HG02588 (cell line): ENCODE results near the gene IFNA2.
"Not testable (repeated sequence)": the region's sequence is repeated elsewhere in the genome, so short reads cannot be mapped to it uniquely, and the experiment has no call there.

ENCODE experiments used
- ATAC-seq: cut with Tn5 transposase; IDR thresholded peaks from one replicate; pipeline ENCODE4 v1.9.1; 2021; ENCODE audit warnings: mild to moderate bottlenecking, moderate library complexity; ENCODE audit not compliant: unreplicated experiment

IFNA2 gene

DNA sequence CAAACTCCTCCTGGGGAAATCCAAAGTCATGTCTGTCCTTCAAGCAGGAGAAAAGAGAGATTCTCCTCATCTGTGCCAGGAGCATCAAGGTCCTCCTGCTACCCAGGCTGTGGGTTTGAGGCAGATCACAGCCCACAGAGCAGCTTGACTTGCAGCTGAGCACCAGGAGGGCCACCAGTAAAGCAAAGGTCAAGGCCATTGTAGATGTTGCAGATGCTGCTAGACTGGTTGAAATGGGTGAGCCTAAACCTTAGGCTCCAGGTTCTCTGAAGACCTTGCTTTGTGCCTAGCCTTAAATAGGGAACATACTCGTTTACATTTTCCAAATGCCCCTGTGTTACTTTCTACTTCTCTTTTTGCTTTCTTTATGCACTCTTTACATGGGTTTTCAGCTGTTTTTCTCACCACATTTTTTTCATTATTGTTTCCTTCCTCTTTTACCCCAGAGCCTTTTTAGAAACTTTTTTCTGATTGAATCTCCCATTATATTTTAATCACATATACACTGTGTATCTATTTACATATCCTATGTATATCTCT is at the start of gene IFNA2:
IFNA2 (minus strand) TSS at position 268 of the 540 bp plus-strand sequence; CDS start at position 199, 69 bp downstream.
- ATAC-seq, result no peak

DNA sequence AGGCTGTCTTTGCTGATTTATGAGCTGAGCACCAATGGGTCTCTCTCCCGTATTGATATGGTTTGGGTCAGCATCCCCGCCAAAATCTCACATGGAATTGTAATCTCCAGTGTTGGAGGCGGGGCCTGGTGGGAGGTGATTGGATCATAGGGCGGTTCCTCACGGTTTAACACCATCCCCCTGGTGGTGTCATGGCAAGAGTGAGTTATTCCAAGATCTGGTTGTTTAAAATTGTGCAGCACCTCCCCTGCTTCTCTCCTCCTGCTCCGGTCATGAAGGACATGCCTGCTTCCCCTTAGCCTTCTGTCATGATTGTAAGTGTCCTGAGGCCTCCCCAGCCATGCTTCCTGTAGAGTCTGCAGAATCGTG is 49.8 kb upstream of the IFNA2 start:
- not testable (repeated sequence) for ATAC-seq

DNA sequence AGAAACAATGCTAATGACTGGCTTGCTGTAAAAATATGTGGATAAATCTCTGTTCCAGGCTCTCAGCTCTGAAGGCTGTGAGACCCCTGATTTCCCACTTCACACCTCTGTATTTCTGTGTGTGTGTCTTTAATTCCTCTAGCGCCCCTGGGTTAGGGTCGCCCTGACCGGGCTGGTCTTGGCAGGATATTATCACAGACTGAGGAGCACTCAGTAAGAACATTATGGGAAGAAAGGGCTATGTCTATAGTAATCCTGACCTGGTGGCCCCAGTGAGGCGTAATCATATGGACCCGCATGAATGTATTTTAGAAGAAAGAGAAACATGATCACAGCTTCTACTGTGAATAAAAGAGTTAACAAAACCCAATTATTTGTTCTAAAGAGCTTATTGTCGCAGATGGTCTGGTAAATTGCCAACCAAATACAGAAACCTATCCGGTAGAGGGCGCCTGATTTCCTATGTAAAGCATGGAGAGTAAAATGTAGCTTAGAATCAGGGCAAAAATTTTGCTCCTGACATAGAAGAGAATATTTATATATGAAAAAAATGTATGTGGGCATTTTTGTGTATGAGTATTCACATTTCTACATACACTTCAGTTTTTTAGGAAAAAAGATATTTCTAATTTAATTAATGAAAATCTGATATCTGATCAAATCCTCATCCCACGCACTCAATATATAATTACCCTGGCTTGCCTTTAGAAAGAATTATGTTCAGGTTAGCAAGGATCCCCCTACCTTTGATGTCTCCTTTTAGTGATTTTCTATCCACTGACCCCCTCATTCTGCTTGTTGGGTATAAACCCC is 49.2 kb upstream of the IFNA2 start:
- ATAC-seq, result no peak

DNA sequence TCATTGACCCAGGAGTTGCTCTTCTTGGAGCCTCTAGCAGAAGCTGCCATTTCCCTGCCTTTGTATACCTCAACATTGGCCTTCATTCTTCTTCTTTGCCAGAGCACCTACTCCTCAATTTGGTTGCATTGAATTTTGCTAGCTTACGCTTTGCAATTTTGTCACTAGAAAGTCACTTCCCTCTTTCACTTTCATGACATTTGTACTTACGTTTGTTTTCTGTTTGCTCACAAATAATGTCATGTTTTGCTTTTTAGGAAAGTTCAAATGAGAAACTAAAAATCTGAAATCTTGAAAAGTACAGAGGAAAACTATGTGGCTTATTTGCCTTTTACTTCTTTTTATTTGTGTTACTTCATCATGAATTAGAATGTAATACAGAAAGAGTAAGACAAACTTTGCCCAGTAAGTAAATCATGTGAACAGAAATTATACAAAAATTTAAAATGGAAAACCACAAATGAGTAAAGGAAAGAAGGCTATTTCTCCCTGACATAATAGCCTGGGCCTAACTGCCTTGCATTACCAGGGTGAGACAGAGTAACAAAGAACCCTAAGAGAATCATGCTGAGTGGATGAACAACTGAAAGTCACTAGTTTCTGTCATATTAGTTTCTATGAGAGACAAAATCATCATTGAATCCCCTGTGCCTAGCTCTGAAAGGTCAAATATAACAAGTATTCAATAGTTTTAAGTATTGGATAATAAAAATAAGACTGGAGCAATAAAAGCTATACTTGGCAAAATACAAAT is 47.7 kb upstream of the IFNA2 start:
- peak; percentile 57 for ATAC-seq

DNA sequence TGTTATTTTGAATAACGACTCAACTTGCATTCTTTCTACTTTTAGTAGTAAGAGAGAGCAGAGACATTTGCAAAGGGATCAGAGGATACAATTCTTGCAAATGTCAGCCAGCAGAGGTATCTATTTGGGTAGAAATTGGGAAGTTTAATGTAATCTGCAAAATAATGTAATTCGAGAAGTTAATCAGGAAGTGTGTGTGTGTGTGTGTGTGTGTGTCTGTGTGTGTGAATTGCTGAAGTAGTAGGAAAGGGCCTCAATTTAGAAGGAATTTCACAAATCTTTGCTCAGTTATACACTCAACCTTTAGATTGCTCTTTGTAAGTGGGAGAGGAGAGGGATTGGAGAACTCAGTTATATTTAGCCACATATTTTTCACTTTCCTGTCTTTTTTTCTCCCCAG is 44.0 kb upstream of the IFNA2 start:
- no peak for ATAC-seq

DNA sequence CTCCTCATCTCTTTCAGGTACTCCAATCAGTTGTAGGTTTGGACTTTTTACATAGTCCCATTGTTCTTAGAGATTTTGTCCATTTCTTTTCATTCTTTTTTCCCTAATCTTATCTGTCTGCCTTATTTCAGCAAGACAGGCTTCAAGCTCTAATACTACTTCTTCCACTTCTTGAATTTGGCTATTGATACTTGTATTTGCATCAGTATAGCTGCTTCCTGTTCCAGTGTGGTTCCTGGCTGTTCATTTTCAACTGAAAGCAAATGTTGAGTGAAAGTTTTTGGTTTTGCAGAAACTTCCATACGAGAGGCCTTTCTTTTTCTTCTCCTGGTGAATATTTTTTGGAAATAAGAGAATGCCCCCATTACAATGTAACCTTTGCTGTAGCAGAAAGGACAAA is 43.0 kb upstream of the IFNA2 start:
- no peak for ATAC-seq

DNA sequence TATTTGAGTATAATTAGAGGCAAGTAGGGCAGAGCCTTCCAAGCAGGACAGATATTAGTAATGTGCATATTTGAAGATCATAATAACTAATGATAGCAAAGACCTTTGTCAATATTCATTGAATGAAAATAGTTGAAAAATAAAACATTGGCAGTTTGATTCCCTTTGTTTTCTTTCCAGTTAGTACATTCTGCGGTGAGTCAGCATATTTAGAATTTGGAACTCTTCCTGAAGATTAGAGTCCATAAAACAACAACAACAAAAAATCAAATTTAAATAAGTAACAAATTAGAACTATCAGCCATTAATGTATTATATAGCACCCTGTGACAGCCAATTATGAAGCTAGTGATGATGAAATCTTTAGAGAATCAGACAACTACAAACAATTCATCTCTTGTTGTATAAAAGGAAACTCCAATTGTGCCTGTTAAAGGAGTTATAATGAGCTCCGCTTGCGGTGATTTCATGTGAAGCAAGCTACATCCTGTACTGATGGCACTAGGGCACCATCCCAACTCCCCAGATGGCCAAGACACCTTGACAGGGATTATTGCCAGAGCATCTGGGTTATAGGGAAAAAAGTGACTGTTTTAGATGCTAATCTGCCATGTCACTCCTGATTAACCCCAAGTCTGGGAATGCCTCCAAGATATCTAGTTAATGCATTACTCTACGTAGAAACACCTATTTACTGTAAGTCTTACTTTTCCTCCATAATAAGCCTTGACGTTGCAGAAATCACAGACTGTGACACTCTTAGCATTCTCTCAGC is 30.5 kb upstream of the IFNA2 start:
- no peak for ATAC-seq

DNA sequence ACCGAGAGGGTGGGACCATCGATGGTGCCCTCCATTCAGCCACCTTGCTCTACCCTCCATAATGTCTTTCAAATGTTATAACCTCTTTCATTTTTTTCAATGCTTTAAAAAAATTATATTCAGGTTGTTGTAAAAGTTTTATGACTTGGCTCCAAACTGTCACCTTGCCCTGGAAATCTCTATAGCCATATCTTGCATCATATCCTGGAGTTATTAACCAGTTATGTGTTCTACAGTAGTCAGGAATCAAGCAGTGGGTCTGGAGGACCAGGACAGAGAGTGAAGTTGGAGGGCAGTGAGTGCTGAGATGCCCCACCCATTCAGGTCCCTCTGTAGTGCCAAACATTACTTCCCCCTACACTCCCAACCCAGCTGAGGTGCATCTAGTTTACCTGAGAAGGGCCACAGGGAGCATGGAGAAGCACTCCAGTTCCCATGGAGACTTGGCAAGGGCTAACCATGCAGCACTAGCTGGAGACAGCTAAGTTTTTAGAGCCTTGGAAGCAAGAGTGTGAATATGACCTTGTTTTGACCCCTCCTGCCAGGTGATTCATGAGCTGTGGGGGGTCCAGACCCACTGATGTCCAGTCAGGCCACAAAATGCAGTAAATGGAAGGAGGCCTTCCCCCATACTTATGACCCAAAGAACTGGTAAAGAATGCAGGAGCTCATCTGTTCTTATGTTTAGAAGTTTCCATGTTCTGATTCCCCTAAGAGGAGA is 29.2 kb upstream of the IFNA2 start:
- ATAC-seq, result no peak

DNA sequence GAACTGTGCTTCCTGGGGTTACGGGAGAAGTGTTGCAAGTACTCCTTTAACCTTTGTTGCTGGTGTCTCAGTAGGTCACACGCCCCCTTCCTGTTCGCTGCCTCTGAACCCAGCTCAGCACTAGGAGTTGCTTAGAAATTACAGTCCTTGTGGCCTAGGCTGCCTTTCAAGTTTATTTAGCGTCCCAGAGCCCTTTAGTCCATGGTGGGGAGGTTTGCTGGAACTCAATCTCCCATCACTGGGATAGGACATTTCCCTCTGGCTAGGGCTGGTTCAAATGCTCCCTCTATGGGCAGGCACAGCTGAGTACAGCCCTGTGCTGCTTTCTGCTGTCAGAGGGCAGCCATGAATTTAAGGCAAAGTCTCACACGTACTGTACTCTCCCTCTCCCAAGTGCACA is 28.4 kb upstream of the IFNA2 start:
- ATAC-seq, result no peak

DNA sequence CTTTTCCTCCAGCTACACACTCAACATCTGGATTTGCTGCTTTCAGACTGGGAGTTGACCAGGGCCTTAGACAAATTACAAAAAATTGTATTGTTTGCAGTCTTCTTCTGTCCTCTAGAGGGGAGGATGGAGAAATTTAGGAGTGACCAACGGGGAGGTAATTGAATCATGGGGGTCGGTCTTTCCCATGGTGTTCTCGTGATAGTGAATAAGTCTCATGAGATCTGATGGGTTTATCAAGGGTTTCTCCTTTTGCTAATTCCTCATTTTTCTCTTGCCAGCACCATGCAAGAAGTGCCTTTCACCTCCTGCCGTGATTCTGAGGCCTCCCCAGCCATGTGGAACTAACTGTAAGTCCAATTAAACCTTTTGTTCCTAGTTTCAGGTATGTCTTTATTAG is 28.0 kb upstream of the IFNA2 start:
- ATAC-seq, result no peak

DNA sequence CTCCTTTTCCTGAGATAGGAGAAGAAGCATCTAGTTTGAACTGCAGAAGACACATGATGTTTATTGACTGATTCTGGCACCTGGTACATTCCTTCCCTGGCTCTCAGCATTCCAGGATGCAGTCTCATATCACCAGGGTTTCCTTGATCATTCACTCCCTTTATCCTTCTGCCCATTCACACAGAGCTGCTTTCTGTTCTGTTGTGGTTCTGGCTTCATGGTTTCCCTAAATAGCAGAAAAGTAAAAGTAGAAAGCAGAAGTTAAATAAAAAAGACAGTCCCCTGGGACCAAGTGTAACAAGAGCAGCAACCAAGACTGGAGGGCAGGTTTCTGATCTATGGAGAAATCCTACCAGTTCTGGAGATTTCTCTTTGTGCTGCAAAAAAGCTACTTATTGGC is 26.9 kb upstream of the IFNA2 start:
- no peak for ATAC-seq

DNA sequence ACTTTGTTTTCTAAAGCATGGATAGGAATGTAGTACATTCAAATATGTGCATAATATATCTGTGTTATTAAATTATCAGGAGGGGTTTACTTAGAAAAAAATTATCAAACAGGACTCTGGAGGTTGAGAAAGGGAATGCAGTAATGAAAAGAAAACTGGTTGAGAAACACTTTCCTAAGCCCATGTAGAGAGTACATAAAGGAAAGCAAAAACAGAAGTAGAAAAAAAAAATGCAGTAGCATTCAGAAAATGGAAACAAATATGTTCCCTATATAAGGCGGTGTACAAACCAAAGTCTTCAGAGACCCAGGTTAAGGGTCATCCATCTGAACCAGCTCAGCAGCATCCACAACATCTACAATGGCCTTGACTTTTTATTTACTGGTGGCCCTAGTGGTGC is 23.6 kb upstream of the IFNA2 start, which contains the start of gene IFNA8:
IFNA8 (plus strand) TSS at position 301 of the 400 bp plus-strand sequence; CDS start at position 361, 60 bp downstream.
- no peak for ATAC-seq

DNA sequence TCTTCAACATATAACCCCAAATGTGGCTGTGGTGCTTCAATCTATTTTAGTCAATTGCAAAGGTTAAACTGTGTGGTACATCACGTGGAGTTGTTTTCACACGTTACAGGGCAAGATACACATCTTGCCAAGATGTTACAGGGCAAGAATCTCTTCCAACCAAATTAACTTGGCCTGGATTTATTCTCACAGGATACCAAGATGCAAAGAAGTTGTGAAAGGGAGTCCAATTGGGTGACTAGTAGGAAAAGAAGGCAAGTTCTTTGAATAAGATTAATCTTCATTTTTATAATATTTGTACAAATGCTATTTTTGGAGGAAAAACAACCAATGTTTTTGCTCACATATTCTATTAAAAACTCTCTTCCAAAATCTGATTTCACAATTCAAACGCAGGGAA is 18.9 kb upstream of the IFNA2 start:
- no peak for ATAC-seq

DNA sequence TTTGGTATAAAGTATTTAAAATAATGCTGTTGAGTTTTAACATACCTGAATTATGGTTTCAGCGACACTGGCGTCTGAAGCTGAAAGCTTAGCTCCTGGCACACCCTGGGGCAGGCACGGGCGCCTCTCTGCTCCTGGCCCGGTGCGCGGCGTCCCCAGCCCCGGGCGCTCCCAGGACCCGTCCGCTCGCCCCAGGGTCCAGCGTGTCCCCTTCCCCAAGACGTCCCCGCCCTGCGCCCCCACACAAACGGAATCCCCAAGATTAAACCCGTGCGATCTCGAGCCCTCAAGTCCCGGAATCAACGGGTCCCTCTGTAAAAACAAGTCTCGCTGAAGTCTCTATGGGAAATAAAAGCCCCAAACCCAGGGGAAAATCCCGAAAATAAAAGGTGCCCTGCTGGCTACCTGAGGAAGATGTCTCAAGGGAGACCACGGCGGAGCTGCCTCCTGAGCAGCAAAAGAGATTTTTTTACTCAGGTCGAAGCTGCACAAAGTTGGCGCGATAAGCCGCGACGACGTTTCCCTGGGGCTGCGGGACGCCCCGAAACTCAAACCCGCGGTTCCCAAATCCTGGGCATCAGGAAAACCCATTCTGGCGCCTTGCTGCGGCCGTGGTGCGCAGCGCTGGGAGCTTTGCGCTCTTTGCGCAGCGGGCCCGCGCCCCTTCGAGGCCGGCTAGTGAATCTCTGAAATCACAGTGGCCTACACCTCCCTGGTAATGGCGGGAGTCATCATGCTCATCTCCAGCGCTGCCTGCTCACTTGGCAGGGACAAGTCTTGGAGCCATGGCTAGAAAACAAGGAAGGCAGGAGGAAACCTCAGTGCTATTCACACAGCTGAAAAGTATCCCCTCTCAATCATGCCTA is 17.4 kb upstream of the IFNA2 start:
- peak; percentile 40 for ATAC-seq

DNA sequence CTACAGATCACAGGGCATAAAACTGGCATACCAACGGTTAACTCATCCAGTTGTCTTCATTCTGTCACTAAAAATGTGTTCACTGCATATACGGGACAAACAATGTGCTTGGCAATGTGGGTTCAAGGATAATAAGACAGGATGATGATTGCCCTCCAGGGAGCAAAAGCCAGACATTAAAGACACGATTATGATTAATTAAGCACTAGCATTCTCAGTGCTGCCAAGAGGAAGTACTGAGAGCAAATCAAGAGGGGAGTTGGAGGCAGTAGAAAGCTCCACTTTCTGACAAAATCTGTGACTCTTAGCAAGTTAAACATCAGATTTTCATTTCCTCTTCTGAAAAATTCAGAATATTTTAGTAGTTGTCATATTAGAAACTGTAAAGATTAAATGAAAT is 14.8 kb upstream of the IFNA2 start:
- ATAC-seq, result no peak

DNA sequence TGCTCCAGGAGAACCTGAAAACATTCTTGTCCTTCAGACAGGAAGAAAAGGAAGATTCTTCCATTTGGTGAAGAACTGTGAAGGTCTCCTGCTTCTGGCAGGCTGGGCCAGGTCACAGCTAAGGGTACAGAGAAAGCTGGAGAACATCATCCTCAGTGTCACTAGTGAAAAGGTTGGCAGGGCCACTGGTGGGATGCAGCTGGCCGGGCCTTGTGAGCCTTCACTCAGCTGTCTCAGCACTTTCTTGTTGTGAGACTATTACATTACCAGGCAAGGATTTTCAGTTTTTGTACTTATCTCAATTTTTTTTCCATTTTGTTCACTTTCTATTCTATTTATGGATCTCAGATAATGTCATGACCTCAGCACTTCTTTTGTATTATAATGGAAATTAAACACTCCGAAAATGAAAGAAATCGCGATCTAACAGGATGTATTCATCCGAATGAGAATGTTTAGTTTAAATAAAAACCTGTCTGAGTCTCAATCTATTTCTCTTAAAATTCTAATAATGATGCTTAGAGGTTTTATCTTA is 13.8 kb upstream of the IFNA2 start:
- ATAC-seq, result no peak

DNA sequence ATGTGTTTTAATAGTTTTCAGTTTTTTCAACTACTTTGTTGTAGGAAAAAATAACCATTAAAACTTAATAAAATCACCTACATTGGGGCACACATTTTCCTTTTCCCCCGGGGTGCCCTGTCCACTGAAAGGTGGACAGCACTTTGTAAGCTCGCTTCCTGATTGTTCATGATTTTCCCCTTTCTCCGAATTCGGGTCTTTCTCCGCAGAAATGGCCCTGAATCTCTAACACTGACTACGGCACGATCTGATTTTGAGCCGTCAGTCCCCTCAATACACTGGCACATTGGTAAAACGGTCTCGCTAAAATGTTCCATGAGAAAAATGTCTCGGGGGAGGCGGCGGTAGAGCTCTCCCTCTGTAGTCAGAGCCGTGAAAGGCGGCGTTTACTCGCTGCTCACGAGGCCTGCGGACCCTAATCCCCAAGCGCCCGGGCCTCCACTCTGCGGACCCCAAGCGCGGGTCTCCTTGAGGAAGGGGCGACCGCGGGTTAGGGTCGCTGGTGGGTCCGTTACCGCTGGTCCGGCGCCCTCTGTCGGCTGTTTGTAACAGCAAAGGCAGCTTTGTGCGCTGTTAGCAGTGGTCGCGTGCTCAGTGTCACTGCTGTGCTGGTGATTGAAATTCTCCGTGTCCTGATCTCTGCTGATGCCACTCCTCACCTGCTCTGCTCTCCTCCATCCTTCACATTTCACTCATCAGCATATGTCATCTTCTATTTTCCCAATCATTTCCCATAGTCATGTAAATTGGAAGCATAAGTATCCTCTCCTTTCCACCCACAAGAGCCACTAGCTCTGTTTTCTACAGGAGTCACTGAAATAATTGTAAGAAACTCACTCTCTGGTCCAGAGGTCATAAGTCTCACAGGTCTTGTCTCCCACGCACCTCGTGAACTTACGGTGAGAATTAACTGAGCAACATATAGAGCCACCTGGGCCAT is 10.8 kb upstream of the IFNA2 start:
- peak; percentile 67 for ATAC-seq

DNA sequence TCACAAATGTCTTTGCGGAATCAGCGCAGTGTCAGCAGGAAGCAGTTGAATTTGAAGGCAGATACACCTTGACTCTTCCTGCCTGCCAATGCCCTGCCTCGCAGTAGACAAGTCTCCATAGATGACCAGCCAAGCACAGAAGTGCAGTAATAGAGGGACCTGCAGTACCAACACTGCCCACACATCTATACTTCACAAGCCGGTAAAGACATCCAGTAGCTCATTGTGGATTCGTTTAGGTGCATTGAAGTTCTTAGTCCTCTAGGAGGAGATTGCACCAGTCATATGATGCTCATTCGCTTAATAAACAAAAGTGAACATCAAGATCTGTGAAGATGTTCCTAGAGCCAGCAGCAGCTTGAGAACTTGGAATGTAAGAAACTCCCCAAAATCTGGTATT is 7.1 kb upstream of the IFNA2 start:
- ATAC-seq, result peak; percentile 81
